Thoracic aorta (tissue), 2 donors: ENCODE results near the gene FGF8. TPM values are rescaled to one million over a fixed set of nuclear protein-coding genes. Genes with fewer than 3 reads are reported as not detected.

Source experiments
- ATAC-seq: fragments of 150-250 bp; one replicate; pipeline ENCODE4 v1.8.0; 2017; ENCODE audit warnings: low read depth; ENCODE audit not compliant: insufficient number of reproducible peaks, low FRiP score
- DNase-seq: peaks from one replicate; pipeline ENCODE4 v3.0.0-alpha.2; 2020; ENCODE audit warnings: low spot score
- H3K27ac ChIP-seq, 2 donors: fragments of 200-600 bp; sonication (generic); 1 replicate in 1 of 2; 2 replicates in 1 of 2; pipeline ENCODE4 v1.5.1; 2016; ENCODE audit warnings: mild to moderate bottlenecking in 2 of 2, moderate library complexity in 2 of 2
- H3K27me3 ChIP-seq: fragments of 200-600 bp; sonication (generic); replicated peaks from 2 replicates; pipeline ENCODE4 v1.6.0; 2016; ENCODE audit warnings: mild to moderate bottlenecking; ENCODE audit not compliant: insufficient read depth
- H3K36me3 ChIP-seq: fragments of 200-600 bp; sonication (generic); one replicate; pipeline ENCODE4 v1.5.1; 2016
- H3K4me1 ChIP-seq, 2 donors: fragments of 200-600 bp; sonication (generic); 1 replicate in 1 of 2; 2 replicates in 1 of 2; pipeline versions ENCODE4 v1.5.1 to v1.6.0; 2016; ENCODE audit warnings: low read depth in 2 of 2, mild to moderate bottlenecking in 1 of 2; ENCODE audit not compliant: control insufficient read depth in 1 of 2
- H3K4me3 ChIP-seq: fragments of 200-600 bp; sonication (generic); 2 replicates; pipeline ENCODE4 v1.5.1; 2016; ENCODE audit warnings: mild to moderate bottlenecking
- H3K9me3 ChIP-seq: fragments of 200-600 bp; sonication (generic); 2 replicates; pipeline ENCODE4 v1.5.1; 2016
- total RNA-seq, 2 donors: library from RNA; depleted of rRNA; stranded (reverse); fragments of >200 nt; gene quantifications; one replicate each; pipeline versions ENCODE4 v1.1.0 to v1.2.3, GENCODE V29; 2016
- TF ChIP-seq, protein P1 (sequence below): fragments of 200-600 bp; sonication (generic); IDR thresholded peaks from one replicate; pipeline ENCODE4 v1.5.1; 2019; ENCODE audit warnings: antibody characterized with exemption

The FGF8 gene
- total RNA-seq: not detected

- Histone ChIP-seq H3K27ac (no peak within 1 kb of the TSS), H3K9me3 (no peaks in the 10 kb centered on the region), H3K4me3 (peak within 1 kb of the TSS; percentile 44), H3K27me3 (peaks cover 8% of the 10 kb centered on the region), H3K36me3 (no peaks in the 10 kb centered on the region), H3K4me1 (peaks cover 13 to 33% of the 10 kb centered on the region in 2 donors)
- DNase-seq (no peak), ATAC-seq (no peak)
- TF ChIP-seq, protein P1, sequence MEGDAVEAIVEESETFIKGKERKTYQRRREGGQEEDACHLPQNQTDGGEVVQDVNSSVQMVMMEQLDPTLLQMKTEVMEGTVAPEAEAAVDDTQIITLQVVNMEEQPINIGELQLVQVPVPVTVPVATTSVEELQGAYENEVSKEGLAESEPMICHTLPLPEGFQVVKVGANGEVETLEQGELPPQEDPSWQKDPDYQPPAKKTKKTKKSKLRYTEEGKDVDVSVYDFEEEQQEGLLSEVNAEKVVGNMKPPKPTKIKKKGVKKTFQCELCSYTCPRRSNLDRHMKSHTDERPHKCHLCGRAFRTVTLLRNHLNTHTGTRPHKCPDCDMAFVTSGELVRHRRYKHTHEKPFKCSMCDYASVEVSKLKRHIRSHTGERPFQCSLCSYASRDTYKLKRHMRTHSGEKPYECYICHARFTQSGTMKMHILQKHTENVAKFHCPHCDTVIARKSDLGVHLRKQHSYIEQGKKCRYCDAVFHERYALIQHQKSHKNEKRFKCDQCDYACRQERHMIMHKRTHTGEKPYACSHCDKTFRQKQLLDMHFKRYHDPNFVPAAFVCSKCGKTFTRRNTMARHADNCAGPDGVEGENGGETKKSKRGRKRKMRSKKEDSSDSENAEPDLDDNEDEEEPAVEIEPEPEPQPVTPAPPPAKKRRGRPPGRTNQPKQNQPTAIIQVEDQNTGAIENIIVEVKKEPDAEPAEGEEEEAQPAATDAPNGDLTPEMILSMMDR: no peak
Observed at GRCh38 chr10:101775273-101776160, at the start of gene FGF8. TSS of gene FGF8 (minus strand) at chr10:101776114. CDS start at chr10:101775900, 214 bp downstream.

- H3K4me3 ChIP-seq: no peak overlapping the region
- H3K4me1 ChIP-seq: peaks cover 0 to under 1% of the 10 kb centered on the region in 2 donors
- DNase-seq: no peak
- no peak overlapping the region for H3K27ac ChIP-seq
- no peak for ATAC-seq
- no peaks in the 10 kb centered on the region for H3K9me3 ChIP-seq
- no peaks in the 10 kb centered on the region for H3K27me3 ChIP-seq
- TF ChIP-seq, protein P1: no peak
- H3K36me3 ChIP-seq: no peaks in the 10 kb centered on the region
Observed at GRCh38 chr10:101824736-101825135, 48.8 kb upstream of the FGF8 start.

DNA sequence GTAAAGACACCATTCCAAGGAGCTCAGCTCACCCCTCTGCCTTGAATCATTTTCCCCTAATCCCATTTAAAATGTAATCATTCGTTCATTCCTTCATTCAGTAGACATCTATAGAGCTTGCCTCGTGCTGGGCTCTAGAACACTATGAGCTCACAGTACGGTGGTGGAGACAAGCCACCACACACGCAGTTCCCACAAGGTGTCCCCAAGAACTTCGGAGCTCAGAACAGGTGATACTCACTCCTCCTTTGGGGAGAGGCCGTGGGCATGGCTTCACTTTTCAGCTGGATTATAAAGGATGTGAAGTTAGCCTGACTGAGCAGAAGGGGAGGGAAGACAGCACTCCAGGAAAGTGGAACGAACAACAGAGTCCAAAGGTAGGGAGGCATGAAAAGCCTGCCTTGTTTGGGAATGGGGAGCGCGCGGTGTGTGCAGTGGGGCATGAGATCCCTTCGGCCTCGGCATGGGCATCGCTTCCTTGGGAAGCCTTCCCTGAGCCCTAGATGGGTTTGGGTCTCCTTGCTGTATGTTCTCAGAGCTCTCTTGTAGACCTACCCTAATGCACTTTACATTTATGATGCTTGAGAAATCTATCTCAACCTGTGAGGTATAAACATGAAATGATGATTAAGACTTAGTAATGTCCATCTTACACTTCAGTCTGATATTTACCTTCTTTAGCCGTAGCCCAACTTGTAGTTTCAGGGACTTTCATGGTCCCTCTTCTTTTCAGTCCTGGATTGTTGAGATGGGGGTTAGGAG lies 43.1 kb upstream of the FGF8 start:
- Histone ChIP-seq H3K27ac (peak overlapping the region; percentile 57 to 94), H3K36me3 (no peaks in the 10 kb centered on the region), H3K27me3 (no peaks in the 10 kb centered on the region), H3K4me3 (peak overlapping the region; percentile 98), H3K9me3 (no peaks in the 10 kb centered on the region), H3K4me1 (peaks cover 2 to 25% of the 10 kb centered on the region in 2 donors)
- ATAC-seq (peak; percentile 41), DNase-seq (no peak)
- TF ChIP-seq, protein P1: no peak

- TF ChIP-seq, protein P1: no peak
- Histone ChIP-seq H3K27me3 (no peaks in the 10 kb centered on the region), H3K9me3 (no peaks in the 10 kb centered on the region), H3K36me3 (no peaks in the 10 kb centered on the region), H3K4me3 (peak within 1 kb of the TSS; percentile 98), H3K27ac (peak within 1 kb of the TSS; percentile 84 to 94), H3K4me1 (peaks cover 9 to 32% of the 10 kb centered on the region in 2 donors)
- ATAC-seq (peak; percentile 96), DNase-seq (peak; percentile 96)
Observed at GRCh38 chr10:101818119-101818871, 42.4 kb upstream of the FGF8 start, which contains the start of gene OGA. TSS of gene OGA (minus strand) at chr10:101818444. CDS start at chr10:101818022, 422 bp downstream.
